GM12878 (cell line): ENCODE data around the gene MSI2. TPM values are rescaled to one million over a fixed set of nuclear protein-coding genes. Genes with fewer than 3 reads are reported as not detected.

Experiments
- CBX5 ChIP-seq: sonication (generic); IDR thresholded peaks from 2 replicates; pipeline ENCODE4 v1.6.1; 2016; ENCODE audit warnings: low read depth, moderate library complexity, mild to moderate bottlenecking, inconsistent platforms
- CEBPB ChIP-seq, 2 experiments: fragments of 150-350 bp in 1 of 2; IDR thresholded peaks; 2 replicates each; pipeline ENCODE4 v1.6.1; 2012 to 2014; ENCODE audit warnings: low read depth in 2 of 2, low read length in 2 of 2, borderline replicate concordance in 1 of 2, inconsistent platforms in 1 of 2
- CREM ChIP-seq: IDR thresholded peaks from 2 replicates; pipeline ENCODE4 v1.6.1; 2014; ENCODE audit warnings: antibody characterized with exemption, low read depth
- DPF2 ChIP-seq: fragments of 450-650 bp; IDR thresholded peaks from 2 replicates; pipeline ENCODE4 v1.6.1; 2017; ENCODE audit warnings: mild to moderate bottlenecking
- GATAD2B ChIP-seq: fragments of 450-650 bp; conservative IDR thresholded peaks from 2 replicates; pipeline ENCODE4 v1.6.1; 2017; ENCODE audit warnings: low read depth, mild to moderate bottlenecking, moderate library complexity
- IKZF1 ChIP-seq: fragments of 450-650 bp; conservative IDR thresholded peaks from 2 replicates; pipeline ENCODE4 v1.6.1; 2017; ENCODE audit warnings: antibody characterized with exemption, mild to moderate bottlenecking
- KAT2A ChIP-seq: conservative IDR thresholded peaks from 2 replicates; pipeline ENCODE4 v1.6.1; 2011; ENCODE audit warnings: low read depth, low read length; ENCODE audit not compliant: control insufficient read depth
- NFXL1 ChIP-seq: fragments of 450-650 bp; IDR thresholded peaks from 2 replicates; pipeline ENCODE4 v1.6.1; 2017; ENCODE audit warnings: antibody characterized with exemption, mild to moderate bottlenecking, borderline replicate concordance
- NFYA ChIP-seq: IDR thresholded peaks from 2 replicates; pipeline ENCODE4 v1.6.1; 2011; ENCODE audit warnings: low read depth, mild to moderate bottlenecking, low read length, improper control_type of control experiment, borderline replicate concordance
- PAX5 ChIP-seq: IDR thresholded peaks from 2 replicates; pipeline ENCODE4 v1.6.1; 2011; ENCODE audit warnings: low read depth, low read length, borderline replicate concordance
- POLR2A ChIP-seq: IDR thresholded peaks from 2 replicates; pipeline ENCODE4 v1.6.1; 2011; ENCODE audit warnings: low read depth, mild to moderate bottlenecking, low read length
- SMAD1 ChIP-seq: fragments of 450-650 bp; IDR thresholded peaks from 2 replicates; pipeline ENCODE4 v1.6.1; 2018; ENCODE audit warnings: mild to moderate bottlenecking, low read depth; ENCODE audit not compliant: partially characterized antibody
- SMARCA5 ChIP-seq: fragments of 450-650 bp; IDR thresholded peaks from 2 replicates; pipeline ENCODE4 v1.6.1; 2017; ENCODE audit warnings: mild to moderate bottlenecking
- SPI1 ChIP-seq: IDR thresholded peaks from 2 replicates; pipeline ENCODE4 v1.6.1; 2011; ENCODE audit warnings: low read depth, mild to moderate bottlenecking, low read length, moderate library complexity, borderline replicate concordance; ENCODE audit not compliant: insufficient read depth
- ZNF207 ChIP-seq: fragments of 450-650 bp; IDR thresholded peaks from 2 replicates; pipeline ENCODE4 v1.6.1; 2014; ENCODE audit warnings: antibody characterized with exemption, mild to moderate bottlenecking, borderline replicate concordance
- ZZZ3 ChIP-seq: IDR thresholded peaks from 2 replicates; pipeline ENCODE4 v1.6.1; 2011; ENCODE audit warnings: low read depth; ENCODE audit not compliant: control insufficient read depth, insufficient read length
- polyA plus RNA-seq, 11 experiments: library from polyadenylated mRNA; depleted of rRNA in 4 of 11; unstranded in 6 of 11; stranded (reverse) in 5 of 11; fragments of >200 nt; fragmentation: Nextera tagmentation in 4 of 11; fragmentation: Illumina TruSeq in 1 of 11; extraction: Ambion mirVana in 4 of 11; extraction: Trizol in 1 of 11; gene quantifications; 1 replicate in 1 of 11; 2 replicates in 10 of 11; pipeline versions ENCODE4 v1.2.1 to v1.2.3, GENCODE V29; 2011 to 2016; ENCODE audit warnings: inconsistent platforms in 2 of 11, missing spikeins in 2 of 11, low read depth in 1 of 11
- total RNA-seq, 4 experiments: library from RNA; depleted of rRNA in 3 of 4; stranded (reverse); fragments of >200 nt in 3 of 4; fragmentation: Illumina TruSeq in 1 of 4; extraction: Trizol in 1 of 4; gene quantifications; 2 replicates each; pipeline versions ENCODE4 v1.2.1 to v1.2.3, GENCODE V29; 2013 to 2021
- TF ChIP-seq, protein P1 (sequence below): fragments of 450-650 bp; conservative IDR thresholded peaks from 2 replicates; pipeline ENCODE4 v1.6.1; 2017; ENCODE audit warnings: mild to moderate bottlenecking, moderate library complexity
- TF ChIP-seq, protein P2 (sequence below): fragments of 150-350 bp; IDR thresholded peaks from 2 replicates; pipeline ENCODE4 v1.6.1; 2016; ENCODE audit warnings: low read depth, low read length
- TF ChIP-seq, protein P3 (sequence below), 3 experiments: IDR thresholded peaks in 2 of 3; conservative IDR thresholded peaks in 1 of 3; 2 replicates each; pipeline ENCODE4 v1.5.1; 2011; ENCODE audit warnings: low read depth in 3 of 3, low read length in 3 of 3, mild to moderate bottlenecking in 3 of 3, control low read depth in 2 of 3, moderate library complexity in 2 of 3, inconsistent platforms in 1 of 3, mixed read lengths in 1 of 3; ENCODE audit not compliant: control insufficient read depth in 2 of 3, insufficient read depth in 1 of 3; ENCODE audit errors: extremely low read depth in 1 of 3
- TF ChIP-seq, protein P4 (sequence below): IDR thresholded peaks from 2 replicates; pipeline ENCODE4 v1.6.1; 2011; ENCODE audit warnings: low read depth, low read length, improper control_type of control experiment, borderline replicate concordance

Gene MSI2
- total and polyA plus RNA-seq, 10 of the 15 experiments (the other 5 are each of a cell fraction or from before 2014, with no cell fraction given) = 6.1 to 76.1 (median 42.0) TPM

DNA sequence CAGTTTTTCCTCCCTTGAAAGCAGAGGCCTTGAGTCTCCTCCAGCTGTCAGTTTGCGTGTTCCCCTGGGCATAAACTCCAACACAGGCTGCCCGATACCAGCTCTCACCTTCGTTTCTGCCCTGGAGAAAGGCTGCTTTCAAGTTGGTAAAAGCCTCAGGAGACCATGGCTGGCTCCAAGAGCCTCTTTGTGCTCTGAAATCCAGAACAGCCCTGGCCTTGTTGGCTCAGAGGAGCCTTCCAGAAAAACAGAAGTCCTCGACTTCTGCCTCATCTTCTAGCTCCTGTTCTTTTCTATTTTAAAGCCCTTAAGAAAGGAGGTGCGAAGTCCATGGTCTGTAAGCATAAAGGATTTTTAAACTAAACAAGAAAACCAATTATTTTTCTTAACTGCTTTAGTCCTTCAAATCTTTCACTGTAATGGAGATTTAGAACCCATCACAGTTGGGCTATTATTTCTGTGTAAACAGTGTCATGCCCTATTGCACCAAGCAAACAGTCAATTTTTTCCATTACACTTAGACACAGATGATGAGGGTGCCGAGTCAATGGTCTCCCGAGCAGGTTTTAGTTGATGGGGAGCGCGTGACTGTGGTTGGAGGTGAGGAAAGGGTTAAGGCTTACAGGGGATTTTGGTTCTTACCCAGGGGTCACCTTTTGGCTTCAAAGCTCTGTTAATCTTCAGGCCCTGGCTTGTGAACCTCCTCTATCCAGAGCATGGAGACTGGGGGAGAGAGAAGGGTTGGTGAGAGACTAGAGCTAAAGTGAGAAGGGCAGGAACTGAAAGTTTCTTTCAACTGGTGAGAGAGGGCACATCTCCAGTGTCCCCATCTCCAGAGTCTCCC lies 212.8 kb downstream of the MSI2 start (continued):
- TF ChIP-seq, protein P1, sequence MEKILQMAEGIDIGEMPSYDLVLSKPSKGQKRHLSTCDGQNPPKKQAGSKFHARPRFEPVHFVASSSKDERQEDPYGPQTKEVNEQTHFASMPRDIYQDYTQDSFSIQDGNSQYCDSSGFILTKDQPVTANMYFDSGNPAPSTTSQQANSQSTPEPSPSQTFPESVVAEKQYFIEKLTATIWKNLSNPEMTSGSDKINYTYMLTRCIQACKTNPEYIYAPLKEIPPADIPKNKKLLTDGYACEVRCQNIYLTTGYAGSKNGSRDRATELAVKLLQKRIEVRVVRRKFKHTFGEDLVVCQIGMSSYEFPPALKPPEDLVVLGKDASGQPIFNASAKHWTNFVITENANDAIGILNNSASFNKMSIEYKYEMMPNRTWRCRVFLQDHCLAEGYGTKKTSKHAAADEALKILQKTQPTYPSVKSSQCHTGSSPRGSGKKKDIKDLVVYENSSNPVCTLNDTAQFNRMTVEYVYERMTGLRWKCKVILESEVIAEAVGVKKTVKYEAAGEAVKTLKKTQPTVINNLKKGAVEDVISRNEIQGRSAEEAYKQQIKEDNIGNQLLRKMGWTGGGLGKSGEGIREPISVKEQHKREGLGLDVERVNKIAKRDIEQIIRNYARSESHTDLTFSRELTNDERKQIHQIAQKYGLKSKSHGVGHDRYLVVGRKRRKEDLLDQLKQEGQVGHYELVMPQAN = 0 out of 2 replicates have a peak, but pooled peaks have one; percentile 23
- TF ChIP-seq CEBPB (IDR thresholded peaks at IDR 0.05; ENCODE audit: borderline replicate concordance in 1 of 2, low read depth in 2 of 2, low read length in 2 of 2) = no peak
- 0 out of 2 replicates have a peak, but pooled peaks have one; percentile 29 for TF ChIP-seq NFXL1
- no peak for TF ChIP-seq KAT2A
- TF ChIP-seq SMAD1 = no peak
- no peak for TF ChIP-seq CBX5
- TF ChIP-seq SMARCA5 = 0 out of 2 replicates have a peak, but pooled peaks have one; percentile 26
- no peak for TF ChIP-seq NFYA
- peak; percentile 67 for TF ChIP-seq SPI1
- no peak for TF ChIP-seq POLR2A
- TF ChIP-seq, protein P2, sequence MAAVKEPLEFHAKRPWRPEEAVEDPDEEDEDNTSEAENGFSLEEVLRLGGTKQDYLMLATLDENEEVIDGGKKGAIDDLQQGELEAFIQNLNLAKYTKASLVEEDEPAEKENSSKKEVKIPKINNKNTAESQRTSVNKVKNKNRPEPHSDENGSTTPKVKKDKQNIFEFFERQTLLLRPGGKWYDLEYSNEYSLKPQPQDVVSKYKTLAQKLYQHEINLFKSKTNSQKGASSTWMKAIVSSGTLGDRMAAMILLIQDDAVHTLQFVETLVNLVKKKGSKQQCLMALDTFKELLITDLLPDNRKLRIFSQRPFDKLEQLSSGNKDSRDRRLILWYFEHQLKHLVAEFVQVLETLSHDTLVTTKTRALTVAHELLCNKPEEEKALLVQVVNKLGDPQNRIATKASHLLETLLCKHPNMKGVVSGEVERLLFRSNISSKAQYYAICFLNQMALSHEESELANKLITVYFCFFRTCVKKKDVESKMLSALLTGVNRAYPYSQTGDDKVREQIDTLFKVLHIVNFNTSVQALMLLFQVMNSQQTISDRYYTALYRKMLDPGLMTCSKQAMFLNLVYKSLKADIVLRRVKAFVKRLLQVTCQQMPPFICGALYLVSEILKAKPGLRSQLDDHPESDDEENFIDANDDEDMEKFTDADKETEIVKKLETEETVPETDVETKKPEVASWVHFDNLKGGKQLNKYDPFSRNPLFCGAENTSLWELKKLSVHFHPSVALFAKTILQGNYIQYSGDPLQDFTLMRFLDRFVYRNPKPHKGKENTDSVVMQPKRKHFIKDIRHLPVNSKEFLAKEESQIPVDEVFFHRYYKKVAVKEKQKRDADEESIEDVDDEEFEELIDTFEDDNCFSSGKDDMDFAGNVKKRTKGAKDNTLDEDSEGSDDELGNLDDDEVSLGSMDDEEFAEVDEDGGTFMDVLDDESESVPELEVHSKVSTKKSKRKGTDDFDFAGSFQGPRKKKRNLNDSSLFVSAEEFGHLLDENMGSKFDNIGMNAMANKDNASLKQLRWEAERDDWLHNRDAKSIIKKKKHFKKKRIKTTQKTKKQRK = no peak
- TF ChIP-seq IKZF1 = peak; percentile 82
- TF ChIP-seq, protein P3, sequence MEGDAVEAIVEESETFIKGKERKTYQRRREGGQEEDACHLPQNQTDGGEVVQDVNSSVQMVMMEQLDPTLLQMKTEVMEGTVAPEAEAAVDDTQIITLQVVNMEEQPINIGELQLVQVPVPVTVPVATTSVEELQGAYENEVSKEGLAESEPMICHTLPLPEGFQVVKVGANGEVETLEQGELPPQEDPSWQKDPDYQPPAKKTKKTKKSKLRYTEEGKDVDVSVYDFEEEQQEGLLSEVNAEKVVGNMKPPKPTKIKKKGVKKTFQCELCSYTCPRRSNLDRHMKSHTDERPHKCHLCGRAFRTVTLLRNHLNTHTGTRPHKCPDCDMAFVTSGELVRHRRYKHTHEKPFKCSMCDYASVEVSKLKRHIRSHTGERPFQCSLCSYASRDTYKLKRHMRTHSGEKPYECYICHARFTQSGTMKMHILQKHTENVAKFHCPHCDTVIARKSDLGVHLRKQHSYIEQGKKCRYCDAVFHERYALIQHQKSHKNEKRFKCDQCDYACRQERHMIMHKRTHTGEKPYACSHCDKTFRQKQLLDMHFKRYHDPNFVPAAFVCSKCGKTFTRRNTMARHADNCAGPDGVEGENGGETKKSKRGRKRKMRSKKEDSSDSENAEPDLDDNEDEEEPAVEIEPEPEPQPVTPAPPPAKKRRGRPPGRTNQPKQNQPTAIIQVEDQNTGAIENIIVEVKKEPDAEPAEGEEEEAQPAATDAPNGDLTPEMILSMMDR (IDR thresholded peaks at IDR 0.05 in 2 of 3, conservative IDR thresholded peaks at IDR 0.05 in 1 of 3; ENCODE audit: control insufficient read depth in 2 of 3, extremely low read depth in 1 of 3, insufficient read depth in 1 of 3, low read depth in 3 of 3, low read length in 3 of 3) = no peak
- TF ChIP-seq PAX5 = no peak
- TF ChIP-seq CREM = peak; percentile 51; the same call in 1 of the 2 replicates
- TF ChIP-seq DPF2 = peak; percentile 75; the same call in 1 of the 2 replicates
- no peak for TF ChIP-seq ZZZ3
- TF ChIP-seq GATAD2B = no peak; the same call in none of the 2 replicates
- TF ChIP-seq, protein P4, sequence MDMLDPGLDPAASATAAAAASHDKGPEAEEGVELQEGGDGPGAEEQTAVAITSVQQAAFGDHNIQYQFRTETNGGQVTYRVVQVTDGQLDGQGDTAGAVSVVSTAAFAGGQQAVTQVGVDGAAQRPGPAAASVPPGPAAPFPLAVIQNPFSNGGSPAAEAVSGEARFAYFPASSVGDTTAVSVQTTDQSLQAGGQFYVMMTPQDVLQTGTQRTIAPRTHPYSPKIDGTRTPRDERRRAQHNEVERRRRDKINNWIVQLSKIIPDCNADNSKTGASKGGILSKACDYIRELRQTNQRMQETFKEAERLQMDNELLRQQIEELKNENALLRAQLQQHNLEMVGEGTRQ = no peak
- TF ChIP-seq ZNF207 = no peak
